Dedifferentiated amniotic fluid mesenchymal stem cell (primary cell): ENCODE results near the gene LHX8.
"Not testable (repeated sequence)": the region's sequence is repeated elsewhere in the genome, so short reads cannot be mapped to it uniquely, and the experiment has no call there.

Source experiments
- DNase-seq: peaks from one replicate; pipeline ENCODE4 v3.0.0-alpha.2; 2016; ENCODE audit errors: extremely low spot score

LHX8 gene

DNA sequence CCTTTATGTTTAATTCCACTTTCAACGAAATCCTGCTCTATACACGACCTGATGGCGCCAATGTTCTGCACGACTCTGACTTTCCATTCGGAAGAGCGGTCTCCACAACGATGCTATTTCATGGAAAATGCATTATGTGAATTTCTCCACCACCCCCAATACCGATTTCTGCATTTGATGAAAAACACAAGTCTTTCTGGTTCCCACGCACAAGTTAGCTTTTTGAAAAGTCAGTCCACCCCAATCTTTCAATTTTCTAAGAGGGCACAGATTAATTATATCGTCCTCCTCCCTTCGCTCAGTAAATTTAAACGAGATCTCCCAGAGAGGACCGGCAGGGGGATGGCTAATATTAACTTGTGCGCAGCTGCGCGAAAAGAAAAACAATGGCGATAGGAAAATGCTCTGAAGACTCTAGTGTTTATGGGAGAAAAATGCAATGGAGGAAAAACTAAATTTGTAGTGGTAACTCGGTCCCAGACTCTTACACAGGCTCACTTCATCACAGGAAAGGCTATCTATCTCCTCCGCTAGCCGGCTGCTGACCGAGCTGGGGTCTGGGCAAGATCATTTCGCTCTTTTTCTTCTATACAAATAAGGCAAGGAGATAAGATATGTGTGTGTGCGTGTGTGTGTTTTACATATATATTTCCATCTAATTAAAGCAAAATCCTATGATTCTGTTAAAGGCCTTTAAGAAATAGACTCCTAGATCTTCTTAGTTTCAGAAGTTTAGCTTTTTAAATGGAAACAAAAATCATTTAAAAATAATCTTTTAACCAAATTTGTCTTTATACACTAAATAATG is 1.2 kb upstream of the LHX8 start:
- no peak for DNase-seq

GRCh38 chr1:75134647-75135572 is 722 bp downstream of the LHX8 start:
- DNase-seq: no peak

- DNase-seq: peak; percentile 14
These were observed 1.5 kb downstream of the LHX8 start for GRCh38 chr1:75135573-75136194.

GRCh38 chr1:75136195-75136815 is 2.1 kb downstream of the LHX8 start:
- DNase-seq: peak; percentile 13

- DNase-seq: peak; percentile 35
These were observed 2.9 kb downstream of the LHX8 start for GRCh38 chr1:75136921-75137641.

DNA sequence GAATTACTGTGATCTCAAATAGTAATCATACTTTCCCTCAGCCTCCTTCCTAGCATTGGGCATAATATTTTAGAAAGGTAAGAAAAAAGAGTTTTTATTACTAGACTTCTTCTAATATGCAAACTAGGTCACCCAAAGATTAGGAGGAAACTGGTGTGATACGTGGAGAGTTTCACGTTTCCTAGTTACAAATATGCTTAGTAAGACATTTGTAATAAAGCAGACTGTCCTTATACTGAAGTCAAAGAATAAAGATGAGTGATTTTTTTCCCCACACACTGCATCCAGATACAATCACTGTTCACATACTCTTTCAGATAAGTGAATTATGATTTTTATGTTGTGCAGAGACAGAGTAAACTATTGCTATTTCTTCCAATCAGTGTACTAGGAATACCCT is 17.9 kb downstream of the LHX8 start:
- no peak for DNase-seq

- DNase-seq: no peak
These were observed 25.0 kb downstream of the LHX8 start for GRCh38 chr1:75159154-75159553.

GRCh38 chr1:75165264-75165663 is 31.1 kb downstream of the LHX8 start:
- no peak for DNase-seq

DNA sequence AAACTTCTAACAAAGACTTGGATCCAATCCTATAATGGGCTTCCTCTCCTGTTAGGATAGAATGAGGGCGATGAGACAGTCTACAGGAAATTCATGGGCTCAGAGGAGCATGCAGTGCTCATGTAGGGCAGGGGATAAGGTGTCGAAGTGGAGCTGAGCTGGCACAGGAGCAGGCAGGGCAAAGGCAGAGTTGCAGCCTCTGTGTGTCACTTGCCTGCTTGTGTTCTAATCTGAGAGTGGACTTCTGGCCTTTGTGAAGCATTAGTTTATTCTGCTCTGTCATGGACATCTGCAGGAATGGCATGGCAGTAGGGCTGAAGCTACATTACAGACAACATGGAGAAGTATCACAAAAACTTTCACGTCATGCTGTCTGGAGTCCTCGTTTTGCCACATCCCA is 32.6 kb downstream of the LHX8 start:
- no peak for DNase-seq

DNA sequence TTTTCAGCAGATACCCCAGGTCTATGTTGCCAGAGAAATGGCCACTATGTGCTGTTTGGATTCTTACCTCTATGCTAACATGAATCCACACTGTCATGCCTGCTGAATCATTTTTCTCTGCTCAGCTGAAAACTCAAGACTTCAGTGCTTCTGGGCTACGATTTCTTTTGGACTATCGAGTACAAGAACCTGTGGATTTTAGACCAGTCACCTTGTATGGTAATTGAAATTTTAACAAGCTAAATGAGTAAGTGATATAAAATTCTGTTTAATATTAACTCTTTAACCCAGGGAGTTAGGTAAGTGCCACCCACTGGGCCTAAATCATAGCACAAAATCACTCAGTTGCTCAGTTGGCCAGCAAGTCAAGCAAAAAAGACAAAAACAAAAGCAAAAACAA is 35.8 kb downstream of the LHX8 start:
- no peak for DNase-seq

GRCh38 chr1:75170981-75171380 is 36.8 kb downstream of the LHX8 start:
- no peak for DNase-seq

GRCh38 chr1:75171876-75172275 is 37.7 kb downstream of the LHX8 start:
- no peak for DNase-seq

- no peak for DNase-seq
These were observed 38.4 kb downstream of the LHX8 start for GRCh38 chr1:75172556-75172955.

DNA sequence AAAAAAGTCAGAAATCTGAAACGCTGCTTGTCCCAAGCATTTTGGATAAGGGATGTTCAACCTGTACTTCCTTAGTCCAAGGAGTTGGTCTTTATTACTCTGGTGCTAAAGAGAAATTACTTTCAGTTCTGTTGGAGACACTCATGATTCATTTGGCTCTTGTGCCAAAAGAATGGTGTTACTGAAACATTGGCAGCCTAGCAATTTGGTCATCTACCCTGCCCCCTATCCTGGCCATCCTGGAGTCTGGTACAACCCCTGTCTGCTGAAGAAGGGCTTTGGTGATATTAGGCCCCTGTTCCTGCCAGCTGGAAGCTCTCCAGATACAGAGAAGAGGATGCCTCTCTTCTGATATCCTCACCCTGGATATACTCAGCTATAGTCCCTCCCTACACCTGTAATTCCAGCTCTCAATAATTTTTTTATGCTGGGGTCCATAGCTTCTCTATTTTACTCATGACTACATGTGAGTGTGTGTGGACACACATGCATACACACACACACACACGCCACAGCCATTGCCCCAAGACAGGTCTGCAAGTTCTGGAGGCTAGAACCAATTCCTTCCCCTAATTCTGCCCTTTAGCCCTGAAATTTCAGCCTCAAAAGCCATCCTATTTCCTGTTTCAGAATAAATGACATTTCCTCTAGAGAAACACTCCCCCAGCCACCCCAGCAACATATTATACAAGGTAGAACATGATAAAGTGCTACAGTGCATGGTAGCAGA is 40.0 kb downstream of the LHX8 start:
- no peak for DNase-seq

DNA sequence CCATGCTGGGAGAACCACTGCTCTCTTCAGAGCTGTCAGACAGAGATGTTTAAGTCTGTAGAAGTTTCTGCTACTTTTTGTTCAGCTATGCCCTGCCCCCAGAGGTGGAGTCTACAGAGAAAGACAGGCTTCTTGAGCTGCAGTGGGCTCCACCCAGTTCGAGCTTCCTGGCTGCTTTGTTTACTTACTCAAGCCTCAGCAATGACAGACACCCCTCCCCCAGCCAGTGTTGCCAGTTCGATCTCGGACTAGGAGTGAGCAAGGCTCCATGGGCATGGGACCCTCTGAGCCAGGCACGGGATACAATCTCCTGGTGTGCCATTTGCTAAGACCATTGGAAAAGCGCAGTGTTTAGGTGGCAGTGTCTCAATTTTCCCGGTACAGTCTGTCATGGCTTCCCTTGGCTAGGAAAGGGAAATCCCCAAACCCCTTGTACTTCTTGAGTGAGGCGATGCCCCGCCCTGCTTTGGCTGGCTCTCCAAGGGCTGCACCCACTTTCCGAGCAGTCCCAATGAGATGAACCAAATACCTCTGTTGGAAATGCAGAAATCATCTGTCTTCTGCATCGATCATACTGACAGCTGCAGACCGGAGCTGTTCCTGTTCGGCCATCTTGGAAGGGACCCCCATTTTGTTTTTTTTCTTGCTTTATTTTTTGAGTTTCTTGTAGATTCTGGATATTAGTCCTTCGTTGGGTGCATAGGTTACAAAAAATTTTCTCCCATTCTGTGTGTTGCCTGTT is 47.2 kb downstream of the LHX8 start:
- DNase-seq: not testable (repeated sequence)

GRCh38 chr1:75188892-75189291 is 54.7 kb downstream of the LHX8 start:
- DNase-seq: peak; percentile 51

DNA sequence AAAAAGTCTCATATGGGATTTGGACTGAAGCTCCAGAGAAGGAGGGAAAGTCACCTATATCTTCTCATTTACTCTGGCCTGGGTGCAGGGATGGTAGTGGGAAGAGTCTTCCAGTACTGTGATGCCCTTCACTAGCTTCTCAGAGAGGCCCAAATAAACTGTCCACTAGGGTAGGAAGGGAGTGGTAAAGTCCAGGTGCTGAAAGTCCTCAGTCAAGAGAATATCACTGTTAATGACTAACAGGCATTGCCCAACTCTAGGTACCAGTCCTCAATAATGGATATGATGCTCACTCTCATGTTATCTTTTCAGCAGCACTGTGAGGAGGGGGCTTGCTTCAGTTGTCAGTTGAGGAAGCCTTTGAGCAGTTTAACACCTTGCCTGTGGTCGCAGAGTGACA is 64.0 kb downstream of the LHX8 start:
- DNase-seq: no peak

GRCh38 chr1:75198761-75199160 is 64.6 kb downstream of the LHX8 start:
- DNase-seq: no peak

DNA sequence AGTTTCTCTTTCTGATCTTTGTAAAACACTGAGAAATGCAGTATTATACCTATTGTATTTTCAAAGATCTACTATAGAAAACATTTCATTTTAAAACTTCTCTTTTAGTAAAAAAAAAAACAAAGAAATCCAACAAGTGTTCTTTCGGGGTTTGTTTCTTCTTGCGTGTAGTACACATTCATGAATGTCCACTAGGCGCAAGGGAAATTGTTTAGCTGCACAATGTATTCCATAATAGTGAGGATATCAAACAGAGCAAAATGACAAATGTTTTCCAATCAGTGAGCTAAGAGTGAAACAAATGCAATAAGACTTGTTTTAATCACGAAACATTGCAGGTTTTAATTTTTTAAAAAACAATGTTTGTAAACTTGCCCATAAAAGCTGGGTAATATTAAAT is 68.6 kb downstream of the LHX8 start:
- DNase-seq: no peak
